ENCODE results near the gene KLF11. TPM values are rescaled to one million over a fixed set of nuclear protein-coding genes. Genes with fewer than 3 reads are reported as not detected.

KLF11 gene
- total and polyA plus RNA-seq, 2 of the 8 experiments (the other 6 are each of a cell fraction or from before 2014, with no cell fraction given) = 6.4 to 10.1 TPM

GRCh38 chr2:10032746-10033105 is 10.6 kb upstream of the KLF11 start:
- H2AK5ac ChIP-seq (ENCODE audit: low read depth, low read length) = no peak overlapping the region
- H3K56ac ChIP-seq (replicated peaks; ENCODE audit: insufficient read length, low read depth, low read length) = no peak overlapping the region
- no peak overlapping the region for H2AFZ ChIP-seq (ENCODE audit: low read length)
- no peak overlapping the region for H2BK20ac ChIP-seq (ENCODE audit: low read length)
- H3K79me2 ChIP-seq (ENCODE audit: control insufficient read depth in 1 of 2, insufficient read depth in 2 of 2, low read length in 2 of 2) = no peaks in the 10 kb centered on the region
- no peak overlapping the region for H2BK5ac ChIP-seq (ENCODE audit: low read depth, low read length)
- 96% methylated on average over 7 of the region's 7 CpGs; no CpG with 5 or more reads in 1 of the 2 experiments for WGBS, 2 experiments (ENCODE audit: extremely low coverage in 1 of 2, insufficient coverage in 1 of 2, insufficient read length in 1 of 2, insufficient replicate concordance in 2 of 2, low coverage in 1 of 2, low lambda C conversion rate in 2 of 2, missing lambda C conversion rate in 1 of 2)
- H2BK15ac ChIP-seq (ENCODE audit: low read length) = no peak overlapping the region
- H3K14ac ChIP-seq (ENCODE audit: insufficient read length) = no peak overlapping the region
- no peak overlapping the region for H2BK12ac ChIP-seq (ENCODE audit: low read depth, low read length)
- peaks cover 0 to 17% (median 7%) of the 10 kb centered on the region in 4 experiments; a peak in 6 of 7 replicates for H3K4me1 ChIP-seq (replicated peaks in 1 of 4; ENCODE audit: control insufficient read depth in 3 of 4, insufficient read depth in 4 of 4, low read length in 3 of 4)
- no peak overlapping the region for H4K5ac ChIP-seq (ENCODE audit: insufficient read length, low read depth, low read length)
- H3K27me3 ChIP-seq (replicated peaks in 1 of 4; ENCODE audit: control insufficient read depth in 3 of 4, extremely low read depth in 1 of 4, insufficient read depth in 3 of 4, low read length in 3 of 4) = no peaks in the 10 kb centered on the region
- H3K79me1 ChIP-seq (ENCODE audit: low read depth, low read length) = no peaks in the 10 kb centered on the region
- H3K4me2 ChIP-seq (ENCODE audit: insufficient read depth in 1 of 2, low read depth in 2 of 2, low read length in 2 of 2) = no peak overlapping the region
- ChIA-PET POLR2A (ENCODE audit: partially characterized antibody) (interaction anchor here (2.9 kb wide), 1 partner anchor 11 kb away, joined by 19 read pairs; the partner anchor contains the start of gene KLF11), CTCF (ENCODE audit: partially characterized antibody) (interaction anchor here (1.1 to 7.5 kb wide), 4 partner anchors 9 to 233 kb away, joined by 3 to 46 read pairs (median 5); no protein-coding TSS in a partner anchor)
- H3K9ac ChIP-seq (replicated peaks in 1 of 4; ENCODE audit: extremely low read depth in 1 of 4, low read depth in 3 of 4, low read length in 3 of 4) = no peak overlapping the region
- H2BK120ac ChIP-seq (replicated peaks; ENCODE audit: low read depth, low read length) = no peak overlapping the region
- FAIRE-seq (no peak), DNase-seq (ENCODE audit: low read depth in 1 of 2, low spot score in 2 of 2) (no peak)
- no peak overlapping the region; the same call in 1 of the 2 replicates for H4K8ac ChIP-seq (ENCODE audit: extremely low read depth, insufficient read depth, low read length)
- no peak overlapping the region for H4K91ac ChIP-seq (replicated peaks; ENCODE audit: insufficient read length, low read length)
- H4K20me1 ChIP-seq (replicated peaks in 1 of 2; ENCODE audit: control insufficient read depth in 1 of 2, insufficient read depth in 2 of 2, low read length in 2 of 2) = no peaks in the 10 kb centered on the region
- no peak overlapping the region for H3K27ac ChIP-seq (ENCODE audit: low read depth, low read length)
- no peak overlapping the region for H3K4me3 ChIP-seq (ENCODE audit: extremely low read depth in 1 of 4, insufficient read depth in 2 of 4, low read depth in 3 of 4, low read length in 4 of 4)
- no peaks in the 10 kb centered on the region for H3K23me2 ChIP-seq (ENCODE audit: low read depth, low read length)
- H3K23ac ChIP-seq (ENCODE audit: insufficient read length) = no peak overlapping the region
- H3K9me3 ChIP-seq (ENCODE audit: insufficient read depth in 2 of 2, low read depth in 1 of 2, low read length in 1 of 2) = no peaks in the 10 kb centered on the region
- no peaks in the 10 kb centered on the region for H3K36me3 ChIP-seq (ENCODE audit: control insufficient read depth in 2 of 4, insufficient read depth in 4 of 4, low read length in 3 of 4)
- H3K4ac ChIP-seq (replicated peaks; ENCODE audit: insufficient read length, low read depth, low read length) = no peak overlapping the region
- no peak overlapping the region for H3K18ac ChIP-seq (ENCODE audit: extremely low read depth, low read length)
- TF ChIP-seq EZH2 (IDR thresholded peaks at IDR 0.05; ENCODE audit: low read depth, low read length, severe bottlenecking) (no peak), SP4 (IDR thresholded peaks at IDR 0.05; ENCODE audit: low read length) (no peak), JUN (IDR thresholded peaks at IDR 0.05; ENCODE audit: low read depth, low read length) (no peak), CTCF (IDR thresholded peaks at IDR 0.05; ENCODE audit: control extremely low read depth in 1 of 3, insufficient read depth in 1 of 3, low read depth in 1 of 3, low read length in 3 of 3) (no peak), GTF2F1 (IDR thresholded peaks at IDR 0.05; ENCODE audit: borderline replicate concordance, low read depth, low read length) (no peak), SRF (IDR thresholded peaks at IDR 0.05; ENCODE audit: low read depth, low read length) (no peak), BRCA1 (IDR thresholded peaks at IDR 0.05; ENCODE audit: low read depth, low read length) (no peak), POU5F1 (IDR thresholded peaks at IDR 0.05; ENCODE audit: low read depth, low read length) (no peak), CBX5 (IDR thresholded peaks at IDR 0.05; ENCODE audit: low read depth, low read length) (no peak), CTBP2 (IDR thresholded peaks at IDR 0.05; ENCODE audit: borderline replicate concordance, insufficient read depth, insufficient read length, low read length) (no peak), TEAD4 (IDR thresholded peaks at IDR 0.05; ENCODE audit: low read depth, low read length) (no peak), RBBP5 (IDR thresholded peaks at IDR 0.05; ENCODE audit: borderline replicate concordance, low read depth, low read length) (no peak)
